ENCODE measurements around the gene SYS1.

Gene SYS1

GRCh38 chr20:45391559-45391958, 28.6 kb downstream of the SYS1 start:
- no peak for DNase-seq (ENCODE audit: low spot score)

GRCh38 chr20:45392733-45393132, 29.8 kb downstream of the SYS1 start:
- no peak for DNase-seq (ENCODE audit: low spot score)

GRCh38 chr20:45394221-45395113, 31.5 kb downstream of the SYS1 start:
- DNase-seq (ENCODE audit: low spot score), result no peak

- DNase-seq (ENCODE audit: low spot score), result no peak
These were observed 32.1 kb downstream of the SYS1 start for GRCh38 chr20:45395114-45395415.

GRCh38 chr20:45399018-45399417, 36.1 kb downstream of the SYS1 start:
- DNase-seq (ENCODE audit: low spot score), result no peak

- DNase-seq (ENCODE audit: low spot score), result no peak
These were observed 37.5 kb downstream of the SYS1 start for GRCh38 chr20:45400346-45401031.

- no peak for DNase-seq (ENCODE audit: low spot score)
These were observed 40.0 kb downstream of the SYS1 start for GRCh38 chr20:45402946-45403345.

- DNase-seq (ENCODE audit: low spot score), result no peak
These were observed 41.5 kb downstream of the SYS1 start for GRCh38 chr20:45404438-45404837.

GRCh38 chr20:45405571-45406259, 42.8 kb downstream of the SYS1 start:
- no peak for DNase-seq (ENCODE audit: low spot score)

GRCh38 chr20:45406260-45407066, 43.5 kb downstream of the SYS1 start:
- DNase-seq (ENCODE audit: low spot score), result peak; percentile 67

GRCh38 chr20:45407067-45407745, 44.2 kb downstream of the SYS1 start:
- peak; percentile 21 for DNase-seq (ENCODE audit: low spot score)

- no peak for DNase-seq (ENCODE audit: low spot score)
These were observed 45.1 kb downstream of the SYS1 start, which contains the start of gene DBNDD2 for GRCh38 chr20:45407783-45408645. TSS of gene DBNDD2 (plus strand) at chr20:45408289. CDS start at chr20:45408468, 179 bp downstream.

- no peak for DNase-seq (ENCODE audit: low spot score)
These were observed 45.8 kb downstream of the SYS1 start for GRCh38 chr20:45408646-45409213.

GRCh38 chr20:45409521-45410272, 46.7 kb downstream of the SYS1 start:
- no peak for DNase-seq (ENCODE audit: low spot score)

- no peak for DNase-seq (ENCODE audit: low spot score)
These were observed 47.9 kb downstream of the SYS1 start for GRCh38 chr20:45410887-45411286.

- no peak for DNase-seq (ENCODE audit: low spot score)
These were observed 49.7 kb downstream of the SYS1 start for GRCh38 chr20:45412653-45413052.

GRCh38 chr20:45413479-45413878, 50.5 kb downstream of the SYS1 start:
- no peak for DNase-seq (ENCODE audit: low spot score)

GRCh38 chr20:45415822-45416637, 53.1 kb downstream of the SYS1 start, which contains the start of gene PIGT:
TSS of gene PIGT (plus strand) at chr20:45416141. CDS start at chr20:45416157, 16 bp downstream.
- DNase-seq (ENCODE audit: low spot score), result peak; percentile 89
